K562 (cell line): ENCODE results near the gene NAPA. TPM values are rescaled to one million over a fixed set of nuclear protein-coding genes. Genes with fewer than 3 reads are reported as not detected.

Source experiments
- GABPB1 ChIP-seq: sonication (generic); formaldehyde crosslinking; IDR thresholded peaks from 2 replicates; pipeline ENCODE4 v1.8.0; 2022; ENCODE audit warnings: mild to moderate bottlenecking, missing genetic modification reagents
- GABPB2 ChIP-seq: fragments of 250-450 bp; sonication (Bioruptor Pico); conservative IDR thresholded peaks from 2 replicates; pipeline ENCODE4 v1.5.1; 2021; ENCODE audit warnings: mild to moderate bottlenecking
- ILF3 ChIP-seq: fragments of 450-650 bp; IDR thresholded peaks from 2 replicates; pipeline ENCODE4 v1.6.1; 2018; ENCODE audit warnings: antibody characterized with exemption, mild to moderate bottlenecking, moderate library complexity, borderline replicate concordance
- L3MBTL2 ChIP-seq: fragments of 450-650 bp; IDR thresholded peaks from 2 replicates; pipeline ENCODE4 v1.6.1; 2016; ENCODE audit warnings: mild to moderate bottlenecking, moderate library complexity
- PHF8 ChIP-seq: fragments of 200-600 bp; sonication (generic); IDR thresholded peaks from 2 replicates; pipeline ENCODE4 v1.6.1; 2012; ENCODE audit warnings: mixed run types, mild to moderate bottlenecking, inconsistent platforms, low read length, moderate library complexity, borderline replicate concordance
- PPARD ChIP-seq: fragments of 250-450 bp; sonication (Bioruptor Pico); IDR thresholded peaks from 2 replicates; pipeline ENCODE4 v1.8.0; 2022; ENCODE audit warnings: inconsistent platforms, mild to moderate bottlenecking, moderate library complexity
- RBM14 ChIP-seq: fragments of 200-400 bp; formaldehyde crosslinking; IDR thresholded peaks from 2 replicates; pipeline ENCODE4 v1.6.1; 2018; ENCODE audit warnings: low read depth, mild to moderate bottlenecking, low read length, moderate library complexity, borderline replicate concordance; ENCODE audit not compliant: insufficient read depth
- RBM34 ChIP-seq: fragments of 200-400 bp; formaldehyde crosslinking; IDR thresholded peaks from 2 replicates; pipeline ENCODE4 v1.6.1; 2018; ENCODE audit warnings: low read length, borderline replicate concordance; ENCODE audit not compliant: insufficient read depth
- SAFB2 ChIP-seq: fragments of 200-400 bp; formaldehyde crosslinking; IDR thresholded peaks from 2 replicates; pipeline ENCODE4 v1.6.1; 2018; ENCODE audit warnings: borderline replicate concordance, low read length, low read depth, moderate library complexity; ENCODE audit not compliant: severe bottlenecking
- SRSF9 ChIP-seq: fragments of 200-400 bp; formaldehyde crosslinking; IDR thresholded peaks from 2 replicates; pipeline ENCODE4 v1.6.1; 2017; ENCODE audit warnings: low read depth, low read length, borderline replicate concordance
- STAG1 ChIP-seq: sonication (generic); formaldehyde crosslinking; IDR thresholded peaks from 2 replicates; pipeline ENCODE4 v1.5.0; 2020; ENCODE audit warnings: missing genetic modification reagents, borderline replicate concordance
- USF1 ChIP-seq: sonication (generic); formaldehyde crosslinking; IDR thresholded peaks from 2 replicates; pipeline ENCODE4 v1.9.0; 2022; ENCODE audit warnings: mild to moderate bottlenecking, missing genetic modification reagents
- ZC3H8 ChIP-seq: fragments of 450-650 bp; IDR thresholded peaks from 2 replicates; pipeline ENCODE4 v1.6.1; 2017
- ZNF124 ChIP-seq: sonication (generic); formaldehyde crosslinking; IDR thresholded peaks from 2 replicates; pipeline ENCODE4 v1.8.1; 2022; ENCODE audit warnings: missing genetic modification reagents
- ZNF134 ChIP-seq: fragments of 250-450 bp; sonication (Bioruptor Pico); conservative IDR thresholded peaks from 2 replicates; pipeline ENCODE4 v1.4.0; 2020
- ZNF584 ChIP-seq: fragments of 200-800 bp; sonication (Bioruptor generic); IDR thresholded peaks from 2 replicates; pipeline ENCODE4 v1.6.1; 2016; ENCODE audit warnings: low read depth, mild to moderate bottlenecking, missing genetic modification characterization, missing compliant biosample characterization
- polyA plus RNA-seq, 8 experiments: library from polyadenylated mRNA; depleted of rRNA in 4 of 8; stranded (reverse) in 5 of 8; unstranded in 3 of 8; fragments of >200 nt; fragmentation: Nextera tagmentation in 2 of 8; fragmentation: Illumina TruSeq in 1 of 8; extraction: Ambion mirVana in 2 of 8; extraction: Trizol in 1 of 8; gene quantifications; 2 replicates each; pipeline versions ENCODE4 v1.2.1 to v1.2.3, GENCODE V29; 2011 to 2014; ENCODE audit warnings: inconsistent platforms in 1 of 8, missing spikeins in 1 of 8
- total RNA-seq, 7 experiments: library from RNA; depleted of rRNA in 6 of 7; stranded (reverse); fragments of >200 nt in 6 of 7; fragmentation: Illumina TruSeq in 2 of 7; extraction: Trizol in 2 of 7; gene quantifications; 2 replicates each; pipeline versions ENCODE4 v1.2.1 to v1.2.3, GENCODE V29; 2011 to 2021; ENCODE audit warnings: low replicate concordance in 1 of 7
- TF ChIP-seq, protein P1 (sequence below): sonication (generic); formaldehyde crosslinking; IDR thresholded peaks from 2 replicates; pipeline ENCODE4 v1.8.0; 2022; ENCODE audit warnings: mild to moderate bottlenecking, missing genetic modification reagents
- TF ChIP-seq, protein P2 (sequence below): fragments of 250-450 bp; sonication (Bioruptor Pico); IDR thresholded peaks from 2 replicates; pipeline ENCODE4 v1.8.0; 2022; ENCODE audit warnings: inconsistent platforms
- TF ChIP-seq, protein P3 (sequence below), 3 experiments: fragments of 200-800 bp in 1 of 3; sonication (Bioruptor generic) in 1 of 3; sonication (generic) in 1 of 3; formaldehyde crosslinking in 1 of 3; IDR thresholded peaks; 2 replicates each; pipeline versions ENCODE4 v1.6.1 to v1.8.0; 2016 to 2022; ENCODE audit warnings: mild to moderate bottlenecking in 2 of 3, missing compliant biosample characterization in 2 of 3, missing genetic modification characterization in 2 of 3, missing genetic modification reagents in 1 of 3

NAPA gene
- total and polyA plus RNA-seq, 9 of the 15 experiments (the other 6 are each of a cell fraction or from before 2014, with no cell fraction given), result 5.4 to 98.6 (median 77.5) TPM

DNA sequence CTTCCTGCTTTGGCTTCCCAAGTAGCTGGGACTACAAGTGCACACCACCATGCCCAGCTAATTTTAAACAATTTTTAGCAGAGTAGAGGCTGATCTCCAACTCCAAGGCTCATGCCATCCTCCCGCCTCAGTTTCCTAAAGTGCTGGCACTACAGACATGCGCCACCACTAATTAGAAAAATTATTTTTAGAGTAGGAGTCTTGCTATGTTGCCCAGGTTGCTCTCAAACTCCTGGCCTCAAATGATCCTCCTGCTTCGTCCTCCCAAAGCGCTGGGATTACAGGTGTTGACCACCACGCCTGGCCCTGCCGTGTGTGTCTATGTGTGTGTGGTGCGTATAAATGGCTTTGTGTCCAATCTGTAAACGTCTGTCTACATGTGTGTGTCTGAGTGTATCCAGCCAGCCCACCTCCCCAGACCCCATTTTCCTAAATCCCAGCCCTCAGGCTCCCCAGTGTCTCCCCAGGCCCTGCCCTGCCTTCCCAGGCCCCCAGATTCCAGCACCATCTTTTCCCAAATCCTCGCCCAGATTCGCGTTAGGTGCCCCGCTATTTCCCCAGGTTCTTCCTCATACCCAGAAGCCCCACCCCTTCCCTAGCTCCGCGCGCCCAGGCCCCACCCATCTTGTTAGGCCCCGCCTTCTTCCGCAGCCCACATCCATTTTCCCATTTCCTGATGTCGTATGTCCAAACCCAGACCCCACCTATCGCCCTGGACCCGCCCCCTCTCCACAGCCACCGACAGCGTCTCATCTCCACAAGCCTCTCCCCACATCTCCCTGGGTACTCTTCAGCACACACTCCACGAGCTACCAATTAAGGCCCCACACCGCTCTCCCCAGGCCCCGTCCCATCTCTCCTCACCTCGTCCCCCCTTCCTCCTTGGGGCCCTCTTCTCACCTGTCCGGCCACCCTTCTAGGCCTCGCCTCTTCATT, 68.1 kb downstream of the NAPA start (continued):
- no peak for TF ChIP-seq STAG1 (CRISPR knock-in tag)
- TF ChIP-seq GABPB2 (CRISPR knock-in tag), result no peak
- no peak for TF ChIP-seq ZNF134 (CRISPR knock-in tag)
- TF ChIP-seq SAFB2, result no peak
- no peak for TF ChIP-seq RBM34
- TF ChIP-seq USF1 (CRISPR knock-in tag), result no peak
- no peak for TF ChIP-seq ZNF584
- no peak for TF ChIP-seq ILF3
- TF ChIP-seq PPARD, result no peak
- TF ChIP-seq, protein P1, sequence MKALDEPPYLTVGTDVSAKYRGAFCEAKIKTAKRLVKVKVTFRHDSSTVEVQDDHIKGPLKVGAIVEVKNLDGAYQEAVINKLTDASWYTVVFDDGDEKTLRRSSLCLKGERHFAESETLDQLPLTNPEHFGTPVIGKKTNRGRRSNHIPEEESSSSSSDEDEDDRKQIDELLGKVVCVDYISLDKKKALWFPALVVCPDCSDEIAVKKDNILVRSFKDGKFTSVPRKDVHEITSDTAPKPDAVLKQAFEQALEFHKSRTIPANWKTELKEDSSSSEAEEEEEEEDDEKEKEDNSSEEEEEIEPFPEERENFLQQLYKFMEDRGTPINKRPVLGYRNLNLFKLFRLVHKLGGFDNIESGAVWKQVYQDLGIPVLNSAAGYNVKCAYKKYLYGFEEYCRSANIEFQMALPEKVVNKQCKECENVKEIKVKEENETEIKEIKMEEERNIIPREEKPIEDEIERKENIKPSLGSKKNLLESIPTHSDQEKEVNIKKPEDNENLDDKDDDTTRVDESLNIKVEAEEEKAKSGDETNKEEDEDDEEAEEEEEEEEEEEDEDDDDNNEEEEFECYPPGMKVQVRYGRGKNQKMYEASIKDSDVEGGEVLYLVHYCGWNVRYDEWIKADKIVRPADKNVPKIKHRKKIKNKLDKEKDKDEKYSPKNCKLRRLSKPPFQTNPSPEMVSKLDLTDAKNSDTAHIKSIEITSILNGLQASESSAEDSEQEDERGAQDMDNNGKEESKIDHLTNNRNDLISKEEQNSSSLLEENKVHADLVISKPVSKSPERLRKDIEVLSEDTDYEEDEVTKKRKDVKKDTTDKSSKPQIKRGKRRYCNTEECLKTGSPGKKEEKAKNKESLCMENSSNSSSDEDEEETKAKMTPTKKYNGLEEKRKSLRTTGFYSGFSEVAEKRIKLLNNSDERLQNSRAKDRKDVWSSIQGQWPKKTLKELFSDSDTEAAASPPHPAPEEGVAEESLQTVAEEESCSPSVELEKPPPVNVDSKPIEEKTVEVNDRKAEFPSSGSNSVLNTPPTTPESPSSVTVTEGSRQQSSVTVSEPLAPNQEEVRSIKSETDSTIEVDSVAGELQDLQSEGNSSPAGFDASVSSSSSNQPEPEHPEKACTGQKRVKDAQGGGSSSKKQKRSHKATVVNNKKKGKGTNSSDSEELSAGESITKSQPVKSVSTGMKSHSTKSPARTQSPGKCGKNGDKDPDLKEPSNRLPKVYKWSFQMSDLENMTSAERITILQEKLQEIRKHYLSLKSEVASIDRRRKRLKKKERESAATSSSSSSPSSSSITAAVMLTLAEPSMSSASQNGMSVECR (CRISPR knock-in tag), result no peak
- TF ChIP-seq PHF8, result peak; percentile 56; the same call in 1 of the 2 replicates
- TF ChIP-seq, protein P2, sequence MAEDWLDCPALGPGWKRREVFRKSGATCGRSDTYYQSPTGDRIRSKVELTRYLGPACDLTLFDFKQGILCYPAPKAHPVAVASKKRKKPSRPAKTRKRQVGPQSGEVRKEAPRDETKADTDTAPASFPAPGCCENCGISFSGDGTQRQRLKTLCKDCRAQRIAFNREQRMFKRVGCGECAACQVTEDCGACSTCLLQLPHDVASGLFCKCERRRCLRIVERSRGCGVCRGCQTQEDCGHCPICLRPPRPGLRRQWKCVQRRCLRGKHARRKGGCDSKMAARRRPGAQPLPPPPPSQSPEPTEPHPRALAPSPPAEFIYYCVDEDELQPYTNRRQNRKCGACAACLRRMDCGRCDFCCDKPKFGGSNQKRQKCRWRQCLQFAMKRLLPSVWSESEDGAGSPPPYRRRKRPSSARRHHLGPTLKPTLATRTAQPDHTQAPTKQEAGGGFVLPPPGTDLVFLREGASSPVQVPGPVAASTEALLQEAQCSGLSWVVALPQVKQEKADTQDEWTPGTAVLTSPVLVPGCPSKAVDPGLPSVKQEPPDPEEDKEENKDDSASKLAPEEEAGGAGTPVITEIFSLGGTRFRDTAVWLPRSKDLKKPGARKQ, result no peak
- 0 out of 2 replicates have a peak, but pooled peaks have one; percentile 56 for TF ChIP-seq ZC3H8
- no peak for TF ChIP-seq ZNF124 (CRISPR knock-in tag)
- TF ChIP-seq RBM14, result no peak
- TF ChIP-seq L3MBTL2, result no peak
- no peak for TF ChIP-seq SRSF9
- TF ChIP-seq, protein P3, sequence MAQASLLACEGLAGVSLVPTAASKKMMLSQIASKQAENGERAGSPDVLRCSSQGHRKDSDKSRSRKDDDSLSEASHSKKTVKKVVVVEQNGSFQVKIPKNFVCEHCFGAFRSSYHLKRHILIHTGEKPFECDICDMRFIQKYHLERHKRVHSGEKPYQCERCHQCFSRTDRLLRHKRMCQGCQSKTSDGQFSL (CRISPR knock-in tag; IDR thresholded peaks at IDR 0.05), result no peak
- TF ChIP-seq, protein P3 (tag; IDR thresholded peaks at IDR 0.05), result no peak
- no peak for TF ChIP-seq GABPB1 (CRISPR knock-in tag)
